T-helper 22 cell (primary cell): ENCODE results near the gene PCGF2.
A peak's percentile ranks its signal among the peaks of the same experiment; 100 is the strongest.
"Not testable (repeated sequence)": the region's sequence is repeated elsewhere in the genome, so short reads cannot be mapped to it uniquely, and the experiment has no call there.

Experiments
- DNase-seq: peaks from one replicate; pipeline ENCODE4 v3.0.0-alpha.2; 2020; ENCODE audit warnings: low read depth

The PCGF2 gene

GRCh38 chr17:38735161-38735997 lies 12.8 kb downstream of the PCGF2 start:
- DNase-seq: peak; percentile 40

GRCh38 chr17:38733982-38734973 lies 13.9 kb downstream of the PCGF2 start:
- no peak for DNase-seq

- no peak for DNase-seq
Observed at GRCh38 chr17:38733282-38733981, 14.7 kb downstream of the PCGF2 start.

GRCh38 chr17:38732376-38733281 lies 15.5 kb downstream of the PCGF2 start:
- DNase-seq: no peak

- no peak for DNase-seq
Observed at GRCh38 chr17:38731526-38732294, 16.4 kb downstream of the PCGF2 start.

- no peak for DNase-seq
Observed at GRCh38 chr17:38730526-38731379, 17.4 kb downstream of the PCGF2 start.

- DNase-seq: peak; percentile 79
Observed at GRCh38 chr17:38729886-38730525, 18.1 kb downstream of the PCGF2 start, which contains the start of gene CISD3. CISD3 (plus strand) TSS chr17:38730341; CDS start chr17:38730359, 18 bp downstream.

GRCh38 chr17:38729368-38729885 lies 18.7 kb downstream of the PCGF2 start:
- no peak for DNase-seq

GRCh38 chr17:38728290-38728831 lies 19.8 kb downstream of the PCGF2 start:
- DNase-seq: peak; percentile 62

- DNase-seq: no peak
Observed at GRCh38 chr17:38727736-38728135, 20.4 kb downstream of the PCGF2 start.

GRCh38 chr17:38726145-38726544 lies 22.0 kb downstream of the PCGF2 start:
- not testable (repeated sequence) for DNase-seq

GRCh38 chr17:38725066-38725465 lies 23.1 kb downstream of the PCGF2 start:
- DNase-seq: no peak

- no peak for DNase-seq
Observed at GRCh38 chr17:38724337-38724988, 23.7 kb downstream of the PCGF2 start.

- no peak for DNase-seq
Observed at GRCh38 chr17:38721802-38722201, 26.3 kb downstream of the PCGF2 start.

- no peak for DNase-seq
Observed at GRCh38 chr17:38720941-38721340, 27.2 kb downstream of the PCGF2 start.

- no peak for DNase-seq
Observed at GRCh38 chr17:38719943-38720641, 28.0 kb downstream of the PCGF2 start.
